Measurements from ENCODE around the gene OR52E5. TPM values are rescaled to one million over a fixed set of nuclear protein-coding genes. Genes with fewer than 3 reads are reported as not detected.
A peak's percentile ranks its signal among the peaks of the same experiment; 100 is the strongest.

The OR52E5 gene
- total and polyA plus RNA-seq, 10 of the 15 experiments (the other 5 are each of a cell fraction or from before 2014, with no cell fraction given): not detected

GRCh38 chr11:5891216-5891800 is 1.7 kb upstream of the OR52E5 start:
- H3K4me2 ChIP-seq (ENCODE audit: control insufficient read depth, insufficient read depth): no peak overlapping the region
- WGBS (ENCODE audit: insufficient coverage, insufficient replicate concordance, low lambda C conversion rate, missing lambda C conversion rate): 53% methylated on average over 4 of the region's 4 CpGs
- H3K36me3 ChIP-seq (ENCODE audit: control insufficient read depth in 2 of 2, insufficient read depth in 2 of 2, low read length in 1 of 2): no peaks in the 10 kb centered on the region
- ChIA-PET SMC1A (ENCODE audit: uncharacterized antibody, unreplicated experiment) (interaction anchor here (0.7 to 1.3 kb wide), 14 partner anchors 16 to 565 kb away, joined by 3 to 10 read pairs (median 4); partner anchors contain the start of gene TRIM5), CTCF (interaction anchor here (0.6 to 1.4 kb wide), 21 partner anchors 9 to 1262 kb away, joined by 3 to 19 read pairs (median 4); partner anchors contain the start of genes OR52N2, TRIM22 and TRIM5), POLR2A (no interaction called here), RAD21 (ENCODE audit: unreplicated experiment) (interaction anchor here (0.6 to 1.4 kb wide), 13 partner anchors 73 to 846 kb away, joined by 3 to 13 read pairs (median 3); partner anchors contain the start of genes OR52N2 and TRIM5)
- ATAC-seq (no peak; the same call in 2 of the 3 replicates), FAIRE-seq (no peak), DNase-seq (ENCODE audit: low read depth, low spot score) (peak; percentile 0)
- no peak overlapping the region for H3K27ac ChIP-seq (ENCODE audit: control insufficient read depth, insufficient read depth)
- in situ Hi-C loops (cut with MboI) (no loop called here), intact Hi-C loops (cut with micrococcal nuclease; ENCODE audit: unreplicated experiment) (loop anchor here (2.0 to 5.0 kb wide), 4 partner anchors 83 to 769 kb away; partner anchors contain the start of gene OR52N2)
- no peaks in the 10 kb centered on the region for H3K4me1 ChIP-seq (ENCODE audit: control insufficient read depth, insufficient read depth, low read length)
- no TSS peak for BruUV-seq (replicated peaks)
- no peaks in the 10 kb centered on the region for H4K20me1 ChIP-seq (ENCODE audit: control insufficient read depth, insufficient read depth)
- H3K4me3 ChIP-seq: no peak overlapping the region
- H3K79me2 ChIP-seq (ENCODE audit: control insufficient read depth, insufficient read depth, low read length): no peaks in the 10 kb centered on the region
- H3K9me3 ChIP-seq (replicated peaks; ENCODE audit: control insufficient read depth, insufficient read depth, low read length): no peaks in the 10 kb centered on the region
- H3K9ac ChIP-seq (ENCODE audit: control insufficient read depth, insufficient read depth, low read length): no peak overlapping the region
- H3K27me3 ChIP-seq (replicated peaks in 1 of 2; ENCODE audit: control insufficient read depth in 2 of 2, insufficient read depth in 2 of 2, low read length in 1 of 2): no peaks in the 10 kb centered on the region
- TF ChIP-seq CBX5 (IDR thresholded peaks at IDR 0.05; ENCODE audit: low read depth) (no peak), EP300 (IDR thresholded peaks at IDR 0.05; ENCODE audit: borderline replicate concordance in 1 of 2, control insufficient read depth in 1 of 2, low read depth in 2 of 2, low read length in 2 of 2) (no peak), RAD21 (IDR thresholded peaks at IDR 0.05; ENCODE audit: insufficient read depth, low read depth, low read length) (peak; percentile 53), SMC3 (IDR thresholded peaks at IDR 0.05; ENCODE audit: borderline replicate concordance, low read length) (peak; percentile 35; the same call in 1 of the 2 replicates)
- TF ChIP-seq, protein P1, sequence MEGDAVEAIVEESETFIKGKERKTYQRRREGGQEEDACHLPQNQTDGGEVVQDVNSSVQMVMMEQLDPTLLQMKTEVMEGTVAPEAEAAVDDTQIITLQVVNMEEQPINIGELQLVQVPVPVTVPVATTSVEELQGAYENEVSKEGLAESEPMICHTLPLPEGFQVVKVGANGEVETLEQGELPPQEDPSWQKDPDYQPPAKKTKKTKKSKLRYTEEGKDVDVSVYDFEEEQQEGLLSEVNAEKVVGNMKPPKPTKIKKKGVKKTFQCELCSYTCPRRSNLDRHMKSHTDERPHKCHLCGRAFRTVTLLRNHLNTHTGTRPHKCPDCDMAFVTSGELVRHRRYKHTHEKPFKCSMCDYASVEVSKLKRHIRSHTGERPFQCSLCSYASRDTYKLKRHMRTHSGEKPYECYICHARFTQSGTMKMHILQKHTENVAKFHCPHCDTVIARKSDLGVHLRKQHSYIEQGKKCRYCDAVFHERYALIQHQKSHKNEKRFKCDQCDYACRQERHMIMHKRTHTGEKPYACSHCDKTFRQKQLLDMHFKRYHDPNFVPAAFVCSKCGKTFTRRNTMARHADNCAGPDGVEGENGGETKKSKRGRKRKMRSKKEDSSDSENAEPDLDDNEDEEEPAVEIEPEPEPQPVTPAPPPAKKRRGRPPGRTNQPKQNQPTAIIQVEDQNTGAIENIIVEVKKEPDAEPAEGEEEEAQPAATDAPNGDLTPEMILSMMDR (IDR thresholded peaks at IDR 0.05 in 2 of 3, conservative IDR thresholded peaks at IDR 0.05 in 1 of 3; ENCODE audit: control insufficient read depth in 2 of 3, extremely low read depth in 1 of 3, insufficient read depth in 1 of 3, low read depth in 3 of 3, low read length in 3 of 3): peak; percentile 8 to 38 (median 22); a peak in 4 of 6 replicates
- H2AFZ ChIP-seq (ENCODE audit: control insufficient read depth, low read depth, low read length): no peak overlapping the region
